Right cardiac atrium (tissue), 5 donors: ENCODE data around the gene DUSP5. TPM values are rescaled to one million over a fixed set of nuclear protein-coding genes. Genes with fewer than 3 reads are reported as not detected.

Experiments used
- ATAC-seq, 2 donors: fragments of 200-7000 bp; cut with Tn5 transposase; one replicate each; pipeline versions ENCODE4 v1.8.0 to v1.9.1; 2020; ENCODE audit warnings: moderate library complexity in 2 of 2, mild to moderate bottlenecking in 1 of 2
- DNase-seq, 3 donors: peaks; one replicate each; pipeline ENCODE4 v3.0.0-alpha.2; 2020
- H3K27ac ChIP-seq: one replicate; pipeline ENCODE4 v1.5.1; 2013; ENCODE audit warnings: mild to moderate bottlenecking, low read length, control low read depth, moderate library complexity
- H3K27me3 ChIP-seq: one replicate; pipeline ENCODE4 v1.6.1; 2013; ENCODE audit not compliant: control insufficient read depth, insufficient read depth
- H3K4me1 ChIP-seq: one replicate; pipeline ENCODE4 v1.6.1; 2013; ENCODE audit warnings: low read length; ENCODE audit not compliant: control insufficient read depth, insufficient read depth
- H3K4me3 ChIP-seq: one replicate; pipeline ENCODE4 v1.5.1; 2013; ENCODE audit warnings: low read length, control low read depth
- H3K9me3 ChIP-seq: one replicate; pipeline ENCODE4 v1.6.1; 2013; ENCODE audit warnings: low read length; ENCODE audit not compliant: control insufficient read depth
- WGBS: extraction: QIAGEN DNeasy Blood & Tissue Kit; methylation state at CpG from one replicate; pipeline ENCODE4 v1.1.7; 2013; 5-methylcytosine and 5-hydroxymethylcytosine counted together
- intact Hi-C, 4 donors: fragments of 100-400 bp; cut with DNase I; formaldehyde crosslinking; loops; one replicate each; pipeline versions ENCODE4 v1.11.0 to v1.14.0; 2022 to 2023
- polyA plus RNA-seq: library from polyadenylated mRNA; stranded (reverse); fragments of 200-250 nt; gene quantifications from one replicate; pipeline ENCODE4 v1.2.3, GENCODE V29; 2013
- total RNA-seq, 4 donors: library from RNA; stranded (reverse); fragmentation: NEBNext Ultra II Directional; extraction: Animal tissue kit (Norgen Biotek cat#: 25700); gene quantifications; one replicate each; pipeline ENCODE4 v1.2.1, GENCODE V29; 2021
- donor health status: healthy with polysubstance abuse.
- donor health status: DM: no; HTN: yes; CAD: no.
- donor health status: DM: no; HTN: no; CAD: no.
- donor health status: DM: no; HTN: yes; CAD: no; lungs with severe emphysema.
- donor health status: DM: yes; HTN: yes; CAD: no.

The DUSP5 gene
- total and polyA plus RNA-seq, 5 donors, result 9.8 to 25.6 (median 16.8) TPM

- DNase-seq (no peak), ATAC-seq (peak; percentile 22 to 64)
- intact Hi-C loops, result loop anchor here in 3 of 4 donors (10.0 kb wide), 2 partner anchors 181 to 221 kb away; no protein-coding TSS in a partner anchor
Measured at GRCh38 chr10:110535958-110536891, 38.5 kb downstream of the DUSP5 start.

GRCh38 chr10:110539091-110539490 lies 41.4 kb downstream of the DUSP5 start:
- DNase-seq (no peak), ATAC-seq (no peak)
- 95% methylated on average over 4 of the region's 4 CpGs for WGBS
- H3K4me1 ChIP-seq, result no peaks in the 10 kb centered on the region
- intact Hi-C loops, result loop anchor here in 3 of 4 donors (10.0 kb wide), 2 partner anchors 184 to 224 kb away; no protein-coding TSS in a partner anchor
- no peak overlapping the region for H3K27ac ChIP-seq
- no peaks in the 10 kb centered on the region for H3K9me3 ChIP-seq
- H3K27me3 ChIP-seq, result no peaks in the 10 kb centered on the region
- H3K4me3 ChIP-seq, result no peak overlapping the region

More at GRCh38 chr10:110535958-110536891, 38.5 kb downstream of the DUSP5 start:
- WGBS, result 49% methylated on average over 12 of the region's 12 CpGs
- H3K27ac ChIP-seq, result no peak overlapping the region
- H3K4me1 ChIP-seq, result no peaks in the 10 kb centered on the region
- H3K4me3 ChIP-seq, result no peak overlapping the region
- H3K27me3 ChIP-seq, result no peaks in the 10 kb centered on the region
- H3K9me3 ChIP-seq, result no peaks in the 10 kb centered on the region

- Histone ChIP-seq H3K9me3 (no peaks in the 10 kb centered on the region), H3K4me3 (no peak overlapping the region), H3K4me1 (no peaks in the 10 kb centered on the region), H3K27me3 (no peaks in the 10 kb centered on the region), H3K27ac (no peak overlapping the region)
- intact Hi-C loops, result loop anchor here in 1 of 4 donors (5.0 kb wide), 1 partner anchor 228 kb away; no protein-coding TSS in a partner anchor
- no peak for ATAC-seq
- WGBS, result 93% methylated on average over 1 of the region's 1 CpG
- DNase-seq, result no peak
Measured at GRCh38 chr10:110540031-110540430, 42.3 kb downstream of the DUSP5 start.

GRCh38 chr10:110544958-110545537 lies 47.3 kb downstream of the DUSP5 start:
- Histone ChIP-seq H3K4me3 (no peak overlapping the region), H3K27ac (no peak overlapping the region), H3K4me1 (no peaks in the 10 kb centered on the region), H3K9me3 (no peaks in the 10 kb centered on the region), H3K27me3 (no peaks in the 10 kb centered on the region)
- intact Hi-C loops, result loop anchor here in 3 of 4 donors (5.0 kb wide), 1 partner anchor 233 kb away; no protein-coding TSS in a partner anchor
- DNase-seq (no peak), ATAC-seq (no peak)

- Histone ChIP-seq H3K27me3 (no peaks in the 10 kb centered on the region), H3K4me1 (no peaks in the 10 kb centered on the region), H3K4me3 (no peak overlapping the region), H3K9me3 (no peaks in the 10 kb centered on the region), H3K27ac (no peak overlapping the region)
- WGBS, result 52% methylated on average over 6 of the region's 6 CpGs
- peak; percentile 64 to 75 for ATAC-seq
- intact Hi-C loops, result loop anchor here in 2 of 4 donors (5.0 kb wide), 1 partner anchor 234 kb away; no protein-coding TSS in a partner anchor
- DNase-seq, result no peak
Measured at GRCh38 chr10:110546077-110546476, 48.4 kb downstream of the DUSP5 start.

- Histone ChIP-seq H3K4me1 (no peaks in the 10 kb centered on the region), H3K4me3 (no peak overlapping the region), H3K9me3 (no peaks in the 10 kb centered on the region), H3K27me3 (no peaks in the 10 kb centered on the region), H3K27ac (peak overlapping the region; percentile 23)
- 67% methylated on average over 7 of the region's 7 CpGs for WGBS
- DNase-seq (no peak), ATAC-seq (peak in 1 of 2 donors; percentile 41)
- intact Hi-C loops, result loop anchor here in 2 of 4 donors (5.0 kb wide), 1 partner anchor 234 kb away; no protein-coding TSS in a partner anchor
Measured at GRCh38 chr10:110546499-110547110, 48.9 kb downstream of the DUSP5 start.

GRCh38 chr10:110547139-110547761 lies 49.5 kb downstream of the DUSP5 start:
- no peak overlapping the region for H3K27ac ChIP-seq
- intact Hi-C loops, result loop anchor here in 2 of 4 donors (5.0 kb wide), 1 partner anchor 235 kb away; no protein-coding TSS in a partner anchor
- peak; percentile 63 to 67 for ATAC-seq

GRCh38 chr10:110548002-110548401 lies 50.3 kb downstream of the DUSP5 start:
- Histone ChIP-seq H3K4me1 (no peaks in the 10 kb centered on the region), H3K27ac (no peak overlapping the region), H3K27me3 (no peaks in the 10 kb centered on the region), H3K4me3 (no peak overlapping the region), H3K9me3 (no peaks in the 10 kb centered on the region)
- 67% methylated on average over 5 of the region's 5 CpGs for WGBS
- no peak for DNase-seq
- intact Hi-C loops, result loop anchor here in 2 of 4 donors (5.0 kb wide), 1 partner anchor 236 kb away; no protein-coding TSS in a partner anchor
- no peak for ATAC-seq

More at GRCh38 chr10:110547139-110547761, 49.5 kb downstream of the DUSP5 start:
- Histone ChIP-seq H3K4me1 (no peaks in the 10 kb centered on the region), H3K4me3 (no peak overlapping the region), H3K27me3 (no peaks in the 10 kb centered on the region), H3K9me3 (no peaks in the 10 kb centered on the region)
- DNase-seq, result no peak
- 11% methylated on average over 8 of the region's 8 CpGs for WGBS

- no peak overlapping the region for H3K4me3 ChIP-seq
- no peak for DNase-seq
- no peaks in the 10 kb centered on the region for H3K9me3 ChIP-seq
- ATAC-seq, result no peak
- H3K4me1 ChIP-seq, result no peaks in the 10 kb centered on the region
- H3K27me3 ChIP-seq, result no peaks in the 10 kb centered on the region
- no peak overlapping the region for H3K27ac ChIP-seq
- WGBS, result 83% methylated on average over 5 of the region's 5 CpGs
- intact Hi-C loops, result loop anchor here in 2 of 4 donors (5.0 kb wide), 1 partner anchor 237 kb away; no protein-coding TSS in a partner anchor
Measured at GRCh38 chr10:110549211-110549610, 51.5 kb downstream of the DUSP5 start.

- H3K4me1 ChIP-seq, result no peaks in the 10 kb centered on the region
- no peaks in the 10 kb centered on the region for H3K9me3 ChIP-seq
- intact Hi-C loops, result no loop called here
- H3K4me3 ChIP-seq, result no peak overlapping the region
- no peak overlapping the region for H3K27ac ChIP-seq
- ATAC-seq (no peak), DNase-seq (no peak)
- no peaks in the 10 kb centered on the region for H3K27me3 ChIP-seq
- 30% methylated on average over 2 of the region's 2 CpGs for WGBS
Measured at GRCh38 chr10:110553905-110554304, 56.2 kb downstream of the DUSP5 start.
